Stimulated activated CD8-positive, alpha-beta memory T cell treated with anti-CD3 and anti-CD28 coated beads, Interleukin-2, amount 100 ng/mL, for 48 hours (primary cell): ENCODE data around the gene TBC1D22A.

Experiments
- DNase-seq, 2 donors: peaks; one replicate each; pipeline ENCODE4 v3.0.0-alpha.2; 2020; ENCODE audit warnings: low read depth in 2 of 2

Gene TBC1D22A

GRCh38 chr22:47032091-47032943 is 269.9 kb downstream of the TBC1D22A start:
- no peak for DNase-seq

GRCh38 chr22:47032956-47033647 is 270.7 kb downstream of the TBC1D22A start:
- no peak for DNase-seq

GRCh38 chr22:47033648-47034000 is 271.2 kb downstream of the TBC1D22A start:
- DNase-seq, result no peak

DNA sequence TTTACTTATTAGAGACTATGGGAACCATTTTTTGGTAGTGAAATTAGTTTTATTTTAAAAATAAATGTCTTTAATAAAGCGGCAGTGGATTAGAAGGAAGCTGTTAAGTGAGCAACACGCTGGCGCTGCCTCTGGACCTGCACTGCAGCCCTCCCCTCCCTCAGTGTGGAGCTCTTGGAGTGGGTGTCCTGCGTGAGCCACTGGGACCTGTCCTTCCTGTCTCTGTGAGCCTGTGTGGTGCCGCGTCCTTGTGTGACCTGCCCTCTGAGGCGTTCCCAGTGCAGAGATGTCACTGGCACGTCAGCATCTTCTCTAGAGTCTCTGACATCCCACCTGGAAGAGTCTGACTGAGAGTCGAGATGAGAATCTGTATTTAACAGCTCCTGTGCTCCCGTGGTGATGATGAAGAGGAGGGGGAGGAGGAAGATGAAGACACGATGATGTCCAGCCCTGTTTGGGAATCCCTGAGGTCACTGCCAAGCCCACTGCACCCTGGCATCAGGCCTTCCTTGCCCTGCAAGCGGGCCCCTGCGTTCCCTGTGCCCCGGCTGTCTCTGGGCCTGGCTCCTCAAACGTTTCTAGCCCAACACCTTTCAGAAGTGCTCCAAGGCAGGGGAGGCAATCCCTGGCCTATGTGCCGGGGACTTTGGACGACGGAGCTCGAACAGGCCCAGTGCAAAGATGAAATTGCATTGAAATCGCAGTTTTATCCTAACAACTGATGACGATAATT is 271.8 kb downstream of the TBC1D22A start:
- no peak for DNase-seq

GRCh38 chr22:47034905-47035419 is 272.5 kb downstream of the TBC1D22A start:
- DNase-seq, result no peak

- DNase-seq, result no peak
Measured at GRCh38 chr22:47035425-47035881, 273.0 kb downstream of the TBC1D22A start.

- no peak for DNase-seq
Measured at GRCh38 chr22:47036352-47036751, 273.9 kb downstream of the TBC1D22A start.

GRCh38 chr22:47036936-47037485 is 274.6 kb downstream of the TBC1D22A start:
- DNase-seq, result no peak

DNA sequence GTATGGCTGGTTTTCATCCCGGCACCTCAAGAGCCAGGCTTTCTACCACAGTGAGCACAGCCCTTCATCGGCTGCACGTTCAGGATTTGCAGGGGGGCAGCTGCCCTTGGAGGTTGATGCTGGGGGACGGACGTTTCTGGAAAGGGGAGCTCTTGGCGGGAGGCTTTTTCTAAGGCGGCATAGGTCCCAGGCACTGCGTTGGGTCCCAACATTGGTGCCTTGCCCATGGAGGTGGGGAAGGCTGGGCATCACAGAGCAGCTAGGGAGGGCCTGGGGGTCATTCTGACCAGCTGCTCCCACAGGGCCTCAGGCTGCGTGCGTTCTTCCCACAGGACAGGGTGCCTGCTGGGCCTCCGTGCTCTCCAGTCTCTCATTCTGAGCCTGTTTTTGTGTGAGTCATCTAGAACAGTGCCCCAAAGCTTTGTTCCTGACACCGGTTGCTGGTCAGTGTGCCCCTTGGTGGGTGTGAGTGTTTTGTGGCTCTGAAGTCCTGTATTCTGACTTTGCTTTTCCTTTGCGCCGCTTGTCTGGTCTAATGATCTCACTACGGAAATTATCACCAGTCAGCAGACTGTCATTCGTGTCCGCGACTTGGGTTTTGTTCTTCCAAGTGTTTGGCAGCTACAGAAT is 275.9 kb downstream of the TBC1D22A start:
- no peak for DNase-seq

DNA sequence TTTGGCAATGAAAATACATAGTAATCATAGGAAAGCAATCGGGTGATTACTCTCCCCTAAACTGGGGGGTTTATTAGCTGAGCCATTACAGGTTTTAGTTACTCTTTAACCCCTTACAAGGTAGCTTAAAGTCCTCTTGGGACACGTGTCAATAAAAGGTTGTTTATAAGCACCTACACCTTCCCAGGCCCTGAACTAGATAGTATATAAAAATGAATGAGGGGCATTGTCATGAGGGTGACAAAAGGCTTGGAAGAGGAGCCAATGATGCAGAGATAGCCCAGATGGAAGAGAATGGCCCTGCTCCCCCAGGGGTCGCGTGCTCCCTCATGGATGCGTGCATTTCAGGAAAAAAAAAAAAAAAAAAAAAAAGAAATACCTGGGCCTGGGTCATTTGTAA is 276.9 kb downstream of the TBC1D22A start:
- DNase-seq, result no peak

GRCh38 chr22:47040486-47041270 is 278.2 kb downstream of the TBC1D22A start:
- DNase-seq, result no peak

- DNase-seq, result no peak
Measured at GRCh38 chr22:47041271-47042115, 279.0 kb downstream of the TBC1D22A start.

- no peak for DNase-seq
Measured at GRCh38 chr22:47042116-47042825, 279.8 kb downstream of the TBC1D22A start.

DNA sequence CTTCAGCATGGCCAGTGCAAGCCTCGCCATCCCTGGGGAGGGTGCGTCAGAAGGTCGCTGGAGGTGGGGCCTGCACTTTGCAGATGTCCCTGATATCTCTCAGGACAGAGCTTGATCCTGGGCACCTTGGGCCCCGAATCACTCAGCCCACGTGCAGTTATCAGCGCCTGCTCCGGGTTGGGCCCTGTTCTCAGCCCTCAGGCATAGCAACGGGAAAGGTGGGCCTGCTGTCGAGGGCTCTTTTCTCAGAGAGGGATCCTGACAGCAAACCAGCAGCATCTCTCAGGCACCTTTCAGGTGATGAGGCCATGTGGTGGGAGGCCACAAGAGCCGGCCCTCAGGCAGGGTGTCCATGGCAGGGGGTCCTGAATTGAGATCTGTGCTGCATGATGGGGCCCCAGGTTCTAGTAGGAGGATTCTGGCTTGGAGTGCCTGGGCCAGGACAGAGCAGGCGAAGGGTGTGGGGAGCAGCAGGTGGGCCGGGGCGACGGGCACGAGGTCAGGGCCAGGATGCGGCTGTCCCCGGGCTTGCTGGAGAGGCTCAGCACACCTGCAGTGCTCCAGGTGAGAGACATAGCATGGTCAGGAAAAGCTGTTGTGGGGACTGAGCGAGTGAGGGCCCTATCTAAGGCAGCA is 280.5 kb downstream of the TBC1D22A start:
- DNase-seq, result no peak

- no peak for DNase-seq
Measured at GRCh38 chr22:47043835-47044721, 281.6 kb downstream of the TBC1D22A start.

DNA sequence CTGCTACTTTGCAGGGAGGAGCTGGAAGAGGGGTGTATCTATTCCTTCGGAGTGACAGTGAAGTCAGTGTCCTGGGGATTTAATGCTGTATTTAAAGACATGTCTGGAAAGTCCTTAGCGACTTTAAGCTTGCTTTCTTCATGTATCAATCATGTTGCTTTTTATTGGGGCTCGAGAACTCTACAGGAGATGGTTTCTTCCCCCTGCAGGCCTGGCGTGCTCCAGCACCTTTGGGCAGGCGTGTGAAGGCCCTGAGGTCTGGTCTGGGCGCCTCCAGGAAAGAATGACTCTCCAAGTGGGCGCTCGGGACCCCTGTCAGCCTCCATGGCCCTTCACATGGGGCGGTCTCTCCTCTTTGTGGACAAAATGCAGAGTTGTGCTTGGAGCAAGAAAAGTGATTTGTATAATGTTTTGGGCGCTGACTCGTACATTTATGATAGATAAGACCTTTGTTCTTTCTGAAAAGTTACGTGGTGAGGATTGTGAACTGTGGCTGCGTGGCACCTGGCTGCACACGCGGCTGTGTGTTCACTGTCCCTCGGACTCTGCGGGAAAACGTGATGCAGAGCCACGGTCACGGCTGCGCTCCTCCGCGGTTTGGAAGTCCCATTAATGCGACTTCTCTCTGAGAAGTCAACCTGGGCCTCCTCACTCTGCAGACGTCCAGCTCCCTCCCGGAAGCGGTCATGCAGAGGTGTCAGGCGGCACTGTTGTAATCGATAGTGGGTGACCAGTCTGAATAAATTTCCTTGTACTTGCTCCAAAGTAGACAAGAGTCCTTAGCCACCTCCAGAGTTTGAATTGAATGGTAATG is 282.5 kb downstream of the TBC1D22A start:
- no peak for DNase-seq
